Kidney epithelial cell (primary cell): Measurements from ENCODE around the gene TMTC1. TPM values are rescaled to one million over a fixed set of nuclear protein-coding genes. Genes with fewer than 3 reads are reported as not detected.

Source experiments
- DNase-seq: peaks from one replicate; pipeline ENCODE4 v3.0.0-alpha.2; 2010; ENCODE audit warnings: low read depth
- H3K27me3 ChIP-seq: 2 replicates; pipeline ENCODE4 v1.6.0; 2011; ENCODE audit warnings: low read length; ENCODE audit not compliant: control insufficient read depth, insufficient read depth
- H3K36me3 ChIP-seq: 2 replicates; pipeline ENCODE4 v1.5.1; 2011; ENCODE audit warnings: low read length; ENCODE audit not compliant: control insufficient read depth, insufficient read depth
- H3K4me3 ChIP-seq: 2 replicates; pipeline ENCODE4 v1.5.1; 2011; ENCODE audit warnings: low read depth, mild to moderate bottlenecking, control low read depth, low read length
- total RNA-seq: library from RNA; depleted of rRNA; stranded (reverse); fragments of >200 nt; gene quantifications from 2 replicates; pipeline ENCODE4 v1.2.3, GENCODE V29; 2015
- TF ChIP-seq, protein P1 (sequence below): IDR thresholded peaks from 2 replicates; pipeline ENCODE4 v1.5.1; 2011; ENCODE audit warnings: mild to moderate bottlenecking, moderate library complexity, low read length, control low read depth, inconsistent platforms; ENCODE audit not compliant: insufficient read depth, poor library complexity, severe bottlenecking

Gene TMTC1
- total RNA-seq, 1 donor from 2014 or later: 1.6 TPM

- Histone ChIP-seq H3K27me3 (no peaks in the 10 kb centered on the region), H3K36me3 (no peaks in the 10 kb centered on the region), H3K4me3 (no peak overlapping the region)
- DNase-seq: no peak
- TF ChIP-seq, protein P1, sequence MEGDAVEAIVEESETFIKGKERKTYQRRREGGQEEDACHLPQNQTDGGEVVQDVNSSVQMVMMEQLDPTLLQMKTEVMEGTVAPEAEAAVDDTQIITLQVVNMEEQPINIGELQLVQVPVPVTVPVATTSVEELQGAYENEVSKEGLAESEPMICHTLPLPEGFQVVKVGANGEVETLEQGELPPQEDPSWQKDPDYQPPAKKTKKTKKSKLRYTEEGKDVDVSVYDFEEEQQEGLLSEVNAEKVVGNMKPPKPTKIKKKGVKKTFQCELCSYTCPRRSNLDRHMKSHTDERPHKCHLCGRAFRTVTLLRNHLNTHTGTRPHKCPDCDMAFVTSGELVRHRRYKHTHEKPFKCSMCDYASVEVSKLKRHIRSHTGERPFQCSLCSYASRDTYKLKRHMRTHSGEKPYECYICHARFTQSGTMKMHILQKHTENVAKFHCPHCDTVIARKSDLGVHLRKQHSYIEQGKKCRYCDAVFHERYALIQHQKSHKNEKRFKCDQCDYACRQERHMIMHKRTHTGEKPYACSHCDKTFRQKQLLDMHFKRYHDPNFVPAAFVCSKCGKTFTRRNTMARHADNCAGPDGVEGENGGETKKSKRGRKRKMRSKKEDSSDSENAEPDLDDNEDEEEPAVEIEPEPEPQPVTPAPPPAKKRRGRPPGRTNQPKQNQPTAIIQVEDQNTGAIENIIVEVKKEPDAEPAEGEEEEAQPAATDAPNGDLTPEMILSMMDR: no peak
Measured at GRCh38 chr12:29731591-29731990, 52.2 kb downstream of the TMTC1 start.

- H3K36me3 ChIP-seq: no peaks in the 10 kb centered on the region
- TF ChIP-seq, protein P1: no peak
- no peak for DNase-seq
- no peaks in the 10 kb centered on the region for H3K27me3 ChIP-seq
- no peak overlapping the region for H3K4me3 ChIP-seq
Measured at GRCh38 chr12:29730481-29730880, 53.3 kb downstream of the TMTC1 start.

DNA sequence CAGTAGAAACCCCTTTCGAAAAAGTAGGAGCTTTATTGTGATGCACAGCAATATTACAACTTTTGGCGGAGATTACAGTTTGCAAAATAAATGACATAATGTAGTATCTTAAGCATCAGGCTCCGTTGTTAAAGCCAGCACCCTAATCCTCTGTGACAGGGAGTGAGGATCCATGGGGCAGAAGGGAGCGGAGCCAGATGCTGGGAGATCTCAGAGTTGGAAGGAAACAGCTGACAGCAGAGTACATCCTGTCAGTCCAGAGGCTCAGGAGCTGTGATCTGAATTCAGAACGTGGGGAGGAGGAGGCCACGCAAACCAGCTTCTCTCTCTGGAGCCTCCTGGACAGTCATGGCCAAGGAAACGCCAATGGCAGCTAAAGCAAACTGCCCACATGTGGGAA is 55.7 kb downstream of the TMTC1 start:
- no peaks in the 10 kb centered on the region for H3K36me3 ChIP-seq
- no peak for DNase-seq

DNA sequence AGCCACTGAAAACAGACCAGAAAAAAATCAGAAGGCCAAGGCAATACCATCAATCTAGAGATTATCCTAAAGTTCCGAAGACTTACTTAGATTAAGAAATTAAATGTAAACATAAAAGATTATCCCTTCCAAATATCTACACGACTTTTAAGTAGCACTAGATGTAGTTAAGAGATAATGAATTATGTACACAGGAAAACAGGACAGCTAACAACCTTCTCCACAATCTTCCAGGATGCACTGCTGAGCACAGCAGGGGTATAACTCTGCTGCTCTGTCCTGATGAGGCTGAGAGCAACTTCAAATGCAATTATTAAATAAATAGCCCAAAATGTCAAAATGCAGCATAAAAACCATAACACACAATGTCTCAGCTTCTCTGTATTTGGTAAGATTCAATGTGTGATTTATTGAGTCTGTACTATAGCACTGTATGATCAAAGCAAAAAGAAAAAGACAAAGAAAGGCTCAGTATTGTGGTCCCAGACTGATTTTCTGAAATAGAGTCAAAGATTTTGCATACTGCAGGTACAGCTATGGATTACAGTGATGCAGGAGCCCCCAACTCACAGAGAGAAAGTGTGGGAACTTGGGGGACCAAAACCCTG is 56.9 kb downstream of the TMTC1 start:
- no peaks in the 10 kb centered on the region for H3K36me3 ChIP-seq
- no peak overlapping the region for H3K4me3 ChIP-seq
- DNase-seq: no peak
- TF ChIP-seq, protein P1: no peak
- no peaks in the 10 kb centered on the region for H3K27me3 ChIP-seq

More for the DNA sequence above, 55.7 kb downstream of the TMTC1 start:
- TF ChIP-seq, protein P1: no peak
- Histone ChIP-seq H3K4me3 (no peak overlapping the region), H3K27me3 (no peaks in the 10 kb centered on the region)

GRCh38 chr12:29726321-29726692 is 57.4 kb downstream of the TMTC1 start:
- TF ChIP-seq, protein P1: no peak
- no peak for DNase-seq
- H3K4me3 ChIP-seq: no peak overlapping the region
- no peaks in the 10 kb centered on the region for H3K36me3 ChIP-seq
- no peaks in the 10 kb centered on the region for H3K27me3 ChIP-seq
